GM19372 (cell line): ENCODE results near the gene CFAP92.
"Not testable (repeated sequence)": the region's sequence is repeated elsewhere in the genome, so short reads cannot be mapped to it uniquely, and the experiment has no call there.

Source experiments
- ATAC-seq: cut with Tn5 transposase; IDR thresholded peaks from one replicate; pipeline ENCODE4 v1.9.1; 2021; ENCODE audit warnings: mild to moderate bottlenecking, low read depth, moderate library complexity; ENCODE audit not compliant: unreplicated experiment

The CFAP92 gene

DNA sequence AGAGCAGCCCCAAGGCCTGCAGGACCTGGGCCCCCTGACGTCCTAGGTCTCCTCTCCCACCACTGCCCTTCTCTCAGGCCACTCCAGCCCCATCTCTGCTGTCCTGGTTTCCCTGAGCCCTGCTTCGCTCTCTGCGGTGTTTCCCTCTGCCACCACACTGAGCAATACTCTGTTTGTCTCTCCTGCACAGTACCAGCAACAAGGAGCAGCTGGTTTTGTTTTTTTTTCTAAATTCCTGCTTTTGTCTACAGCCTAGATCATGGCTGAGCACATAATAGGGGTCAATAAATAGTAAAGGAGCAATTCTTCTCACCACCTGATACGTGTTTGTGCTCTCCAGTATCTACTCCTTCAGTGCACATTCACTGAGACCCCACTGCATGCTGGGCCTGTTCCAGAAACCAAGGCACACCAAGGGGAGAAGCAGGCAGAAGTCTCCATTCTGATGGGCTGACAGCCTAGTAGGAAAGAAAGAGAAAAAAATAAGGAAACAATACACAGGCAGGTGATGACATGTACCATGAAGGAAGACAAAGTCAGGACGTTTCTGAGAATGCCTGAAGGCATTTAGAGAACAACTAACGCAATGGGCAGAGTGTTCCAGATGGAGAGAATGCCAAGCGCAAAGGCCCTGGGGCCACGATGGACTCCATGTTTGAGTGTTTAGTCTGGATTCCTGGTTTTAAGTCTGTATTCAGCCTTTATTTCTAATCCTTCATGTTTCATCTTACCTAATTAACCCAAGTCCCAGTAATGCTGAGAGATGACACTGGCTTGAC, 120.4 kb downstream of the CFAP92 start:
- ATAC-seq = no peak

GRCh38 chr3:128872744-128873143, 121.1 kb downstream of the CFAP92 start:
- no peak for ATAC-seq

DNA sequence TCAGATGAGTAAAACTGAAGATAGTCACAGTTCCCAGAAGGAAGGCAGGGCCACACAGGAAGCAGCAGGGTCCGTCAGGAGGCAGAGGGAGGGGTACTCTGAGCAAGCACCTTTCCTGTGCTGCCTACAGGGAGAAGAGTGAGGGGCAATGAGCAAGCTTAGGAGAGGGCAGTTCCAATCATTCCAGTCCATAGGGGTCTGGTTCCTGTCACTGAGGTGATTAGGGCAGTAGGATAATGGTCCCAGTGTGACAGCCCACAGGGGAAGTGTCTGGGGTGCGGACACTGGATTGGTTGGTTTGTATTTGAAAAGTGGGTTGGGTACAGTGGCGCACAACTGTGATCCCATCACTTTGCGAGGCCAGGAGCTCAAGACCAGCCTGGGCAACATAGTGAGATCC, 121.6 kb downstream of the CFAP92 start:
- no peak for ATAC-seq

DNA sequence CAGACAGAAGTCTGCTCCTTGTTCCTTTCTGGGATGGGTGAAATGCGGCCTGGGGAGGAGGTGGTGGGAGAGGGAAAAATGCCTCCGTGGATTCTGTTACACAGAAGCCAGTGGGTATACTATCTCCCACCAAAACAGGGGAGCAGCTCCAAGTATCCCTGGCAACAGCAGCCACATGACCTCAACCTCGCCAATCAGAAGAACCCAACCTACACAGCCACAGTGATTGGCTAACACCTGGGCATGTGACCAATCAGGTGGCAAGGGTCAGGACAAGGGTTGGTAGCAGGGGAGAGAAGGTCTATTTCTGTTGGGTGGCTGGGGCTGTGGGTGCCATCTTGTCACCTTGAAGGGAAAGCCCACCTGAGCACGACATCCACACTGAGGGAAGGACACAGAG, 123.5 kb downstream of the CFAP92 start:
- no peak for ATAC-seq

DNA sequence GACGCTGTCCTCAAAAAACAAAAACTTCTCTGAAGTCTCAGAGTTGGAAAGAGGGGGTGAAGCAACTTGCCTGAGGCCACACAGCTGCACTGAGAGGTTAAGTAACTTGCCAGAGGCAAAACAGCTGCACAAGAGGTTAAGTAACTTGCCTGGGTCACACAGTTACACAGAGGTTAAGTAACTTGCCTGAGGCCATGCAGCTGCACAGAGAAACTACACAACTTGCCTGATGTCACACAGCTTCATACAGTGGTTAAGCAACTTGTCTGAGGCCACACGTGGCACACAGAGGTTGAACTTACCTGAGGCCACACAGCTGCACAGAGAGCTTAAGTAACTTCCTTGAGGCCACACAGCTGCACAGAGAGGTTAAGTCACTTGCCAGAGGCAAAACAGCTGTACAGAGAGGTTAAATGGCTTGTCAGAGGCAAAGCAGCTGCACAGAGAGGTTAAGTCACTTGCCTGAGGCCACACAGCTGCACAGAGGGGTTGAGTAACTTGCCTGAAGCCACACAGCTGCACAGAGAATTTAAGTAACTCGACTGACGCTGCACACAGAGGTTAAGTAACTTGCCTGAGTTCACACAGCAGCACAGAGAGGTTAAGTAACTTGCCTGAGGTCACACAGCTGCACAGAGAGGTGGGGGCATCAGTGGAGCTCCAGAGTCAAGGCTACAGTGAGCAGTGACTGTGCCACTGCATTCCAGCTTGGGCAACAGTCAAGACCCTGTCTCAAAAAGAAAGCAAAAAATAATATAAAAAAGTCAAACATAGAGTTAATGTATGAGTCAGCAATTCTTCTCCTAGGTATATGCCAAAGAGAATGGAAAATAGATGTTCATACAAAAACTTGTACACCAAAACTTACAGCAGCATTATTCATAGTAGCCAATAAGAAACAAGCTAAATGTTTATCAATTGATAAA, 126.4 kb downstream of the CFAP92 start:
- ATAC-seq = no peak

DNA sequence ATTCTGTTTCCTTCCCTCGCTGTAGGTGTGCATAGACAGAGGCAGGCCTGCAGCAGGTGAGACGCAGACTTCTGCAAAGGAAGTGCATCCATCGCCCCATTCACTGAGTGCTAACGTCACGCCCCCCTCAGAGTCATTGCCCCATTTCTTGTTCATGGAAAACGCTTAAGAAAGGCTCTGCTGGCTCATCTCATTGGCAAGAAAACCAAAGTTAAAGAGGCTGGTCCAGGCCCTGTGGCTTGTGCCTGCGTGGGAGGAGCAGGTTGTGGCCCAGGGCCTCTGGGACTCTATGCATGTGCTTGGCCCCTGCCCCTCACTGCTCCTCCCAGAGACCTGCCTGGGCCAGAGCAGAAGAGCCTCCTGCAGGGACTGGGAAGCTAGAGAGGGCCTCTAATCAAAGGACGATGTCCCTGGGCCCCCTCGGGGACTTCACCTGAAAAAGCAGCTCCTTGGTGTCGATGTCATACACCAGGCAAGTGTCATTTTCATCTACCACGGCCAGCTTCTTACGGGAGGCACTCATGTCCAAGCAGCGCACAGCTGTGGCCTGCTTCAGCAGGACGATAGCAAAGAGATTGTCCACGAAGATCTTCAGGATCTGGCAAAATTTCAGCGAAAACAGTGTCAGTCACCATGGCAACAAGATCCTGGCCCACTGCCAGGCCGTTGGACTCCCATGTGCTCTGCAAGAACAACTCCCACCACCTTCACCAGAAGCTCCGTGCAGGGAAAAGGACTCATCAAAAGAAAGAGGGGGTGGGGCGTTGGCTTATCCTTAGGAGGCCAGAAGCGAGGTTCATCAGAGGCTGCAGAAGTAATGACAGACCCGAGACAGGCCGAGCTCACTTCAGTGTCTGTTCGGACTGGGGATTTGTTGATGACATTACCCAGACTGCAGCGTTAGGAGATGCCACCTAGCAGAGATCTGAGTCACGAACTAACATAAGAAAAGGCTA, 128.7 kb downstream of the CFAP92 start:
- ATAC-seq = not testable (repeated sequence)

- ATAC-seq = no peak
Observed at GRCh38 chr3:128864351-128864811, 129.5 kb downstream of the CFAP92 start.

DNA sequence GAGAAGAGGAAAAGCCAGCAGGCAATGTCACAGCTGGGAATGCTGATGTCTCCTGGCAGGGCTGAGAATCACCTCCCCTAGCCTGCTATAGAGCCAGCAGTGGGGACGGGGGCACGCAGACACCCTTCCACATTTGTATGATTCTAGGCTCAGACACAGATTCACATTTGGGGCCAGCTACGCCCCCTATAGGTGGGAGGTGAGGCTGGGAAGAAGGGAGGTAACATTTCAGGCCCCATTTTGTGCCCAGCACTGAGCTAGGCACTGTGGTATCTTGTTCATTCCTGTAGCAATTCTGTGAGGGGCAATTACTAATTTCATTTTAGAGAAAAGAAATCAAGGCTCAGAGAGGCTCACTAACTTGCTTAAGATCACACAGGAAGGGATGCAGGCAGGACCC, 130.3 kb downstream of the CFAP92 start:
- ATAC-seq = no peak

DNA sequence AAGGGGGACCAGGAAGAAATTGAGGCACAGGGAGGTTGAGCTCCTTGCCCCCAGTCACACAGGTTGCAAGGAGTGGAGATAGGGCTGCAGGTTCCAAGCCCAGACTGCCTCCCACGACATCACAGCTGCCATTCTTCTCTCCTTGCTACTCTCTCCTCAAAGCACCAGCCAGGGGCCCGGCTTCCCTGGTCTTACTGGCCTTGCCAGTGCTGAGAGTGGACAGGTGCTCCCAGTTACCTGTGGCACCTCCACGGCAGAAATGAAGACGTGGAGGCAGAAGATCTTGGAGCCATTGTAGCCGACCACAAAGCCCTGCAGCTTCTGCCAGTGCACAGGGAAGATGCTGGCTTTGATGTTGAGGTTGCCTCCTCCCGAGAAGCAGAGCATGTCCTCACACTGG, 132.4 kb downstream of the CFAP92 start:
- ATAC-seq = no peak
